CD4-positive, alpha-beta T cell (primary cell): ENCODE measurements around the gene TPP1. TPM values are rescaled to one million over a fixed set of nuclear protein-coding genes. Genes with fewer than 3 reads are reported as not detected.

Source experiments
- ATAC-seq: fragments of 200-7000 bp; cut with Tn5 transposase; one replicate; pipeline ENCODE4 v1.10.0; 2022; ENCODE audit warnings: mild to moderate bottlenecking; ENCODE audit not compliant: poor library complexity
- CTCF ChIA-PET: fragments of 350-600 bp; sonication (Branson Sonifier 250); formaldehyde crosslinking; loops from one replicate; lab custom pipeline; 2021; ENCODE audit warnings: antibody characterized with exemption, inconsistent platforms; lab: Charles Lee
- POLR2A ChIA-PET: fragments of 350-600 bp; sonication (Branson Sonifier 250); formaldehyde crosslinking; loops from one replicate; lab custom pipeline; 2021; ENCODE audit warnings: antibody characterized with exemption, inconsistent platforms; lab: Charles Lee
- DNase-seq, 14 experiments: peaks; one replicate each; pipeline ENCODE4 v3.0.0-alpha.2; 2013 to 2020; ENCODE audit warnings: mixed read lengths in 2 of 14
- H3K27ac ChIP-seq, 2 donors: one replicate each; pipeline versions ENCODE4 v1.5.1 to v1.7.0; 2013; ENCODE audit warnings: low read length in 2 of 2, low read depth in 1 of 2, mild to moderate bottlenecking in 1 of 2
- H3K27me3 ChIP-seq, 2 experiments: 1 replicate in 1 of 2; 2 replicates in 1 of 2; pipeline versions ENCODE4 v1.6.1 to v1.7.0; 2013; ENCODE audit warnings: low read length in 2 of 2, control low read depth in 1 of 2, mild to moderate bottlenecking in 1 of 2, moderate library complexity in 1 of 2; ENCODE audit not compliant: insufficient read depth in 2 of 2, control insufficient read depth in 1 of 2
- H3K36me3 ChIP-seq: one replicate; pipeline ENCODE4 v1.6.1; 2013; ENCODE audit warnings: low read length, control low read depth; ENCODE audit not compliant: insufficient read depth
- H3K4me1 ChIP-seq: one replicate; pipeline ENCODE4 v1.6.1; 2013; ENCODE audit warnings: low read length, control low read depth; ENCODE audit not compliant: insufficient read depth
- H3K4me3 ChIP-seq: one replicate; pipeline ENCODE4 v1.5.1; 2013; ENCODE audit warnings: mild to moderate bottlenecking, low read length, moderate library complexity
- H3K9me3 ChIP-seq, 2 experiments: 1 replicate in 1 of 2; 2 replicates in 1 of 2; pipeline versions ENCODE4 v1.6.1 to v1.7.0; 2013; ENCODE audit warnings: low read length in 2 of 2, mild to moderate bottlenecking in 2 of 2, control low read depth in 1 of 2, moderate library complexity in 1 of 2; ENCODE audit not compliant: control insufficient read depth in 1 of 2, insufficient read depth in 1 of 2
- H3K27ac Mint-ChIP-seq: one replicate; pipeline ENCODE4 v1.8.0; 2020; ENCODE audit warnings: mixed read lengths
- H3K27me3 Mint-ChIP-seq: one replicate; pipeline ENCODE4 v1.8.0; 2021; ENCODE audit warnings: mixed read lengths
- H3K36me3 Mint-ChIP-seq: one replicate; pipeline ENCODE4 v1.8.0; 2021; ENCODE audit warnings: low read depth, mixed read lengths
- H3K4me1 Mint-ChIP-seq: one replicate; pipeline ENCODE4 v1.8.0; 2021; ENCODE audit warnings: low read depth, mixed read lengths
- H3K4me3 Mint-ChIP-seq: one replicate; pipeline ENCODE4 v1.8.0; 2020; ENCODE audit warnings: mild to moderate bottlenecking, mixed read lengths
- H3K9me3 Mint-ChIP-seq: one replicate; pipeline ENCODE4 v1.8.0; 2020; ENCODE audit warnings: mixed read lengths
- intact Hi-C, 2 experiments: fragments of 100-400 bp; cut with DNase I in 1 of 2; cut with micrococcal nuclease in 1 of 2; formaldehyde crosslinking; loops; one replicate each; pipeline versions ENCODE4 v1.15.1 to v1.9.0; 2023 to 2025; cut with DNase I, micrococcal nuclease
- total RNA-seq, 174 experiments: library from RNA in 2 of 174; stranded (reverse) in 2 of 174; gene quantifications; one replicate each; pipeline ENCODE4 v1.2.3 and lab custom pipeline; 2021 to 2026
- TF ChIP-seq, protein P1 (sequence below): fragments of 200-600 bp; IDR thresholded peaks from one replicate; pipeline ENCODE4 v1.8.0; 2022; ENCODE audit warnings: antibody characterized with exemption, mild to moderate bottlenecking

The TPP1 gene
- total RNA-seq, 2 experiments from 2014 or later: 29.7 to 34.4 TPM

DNA sequence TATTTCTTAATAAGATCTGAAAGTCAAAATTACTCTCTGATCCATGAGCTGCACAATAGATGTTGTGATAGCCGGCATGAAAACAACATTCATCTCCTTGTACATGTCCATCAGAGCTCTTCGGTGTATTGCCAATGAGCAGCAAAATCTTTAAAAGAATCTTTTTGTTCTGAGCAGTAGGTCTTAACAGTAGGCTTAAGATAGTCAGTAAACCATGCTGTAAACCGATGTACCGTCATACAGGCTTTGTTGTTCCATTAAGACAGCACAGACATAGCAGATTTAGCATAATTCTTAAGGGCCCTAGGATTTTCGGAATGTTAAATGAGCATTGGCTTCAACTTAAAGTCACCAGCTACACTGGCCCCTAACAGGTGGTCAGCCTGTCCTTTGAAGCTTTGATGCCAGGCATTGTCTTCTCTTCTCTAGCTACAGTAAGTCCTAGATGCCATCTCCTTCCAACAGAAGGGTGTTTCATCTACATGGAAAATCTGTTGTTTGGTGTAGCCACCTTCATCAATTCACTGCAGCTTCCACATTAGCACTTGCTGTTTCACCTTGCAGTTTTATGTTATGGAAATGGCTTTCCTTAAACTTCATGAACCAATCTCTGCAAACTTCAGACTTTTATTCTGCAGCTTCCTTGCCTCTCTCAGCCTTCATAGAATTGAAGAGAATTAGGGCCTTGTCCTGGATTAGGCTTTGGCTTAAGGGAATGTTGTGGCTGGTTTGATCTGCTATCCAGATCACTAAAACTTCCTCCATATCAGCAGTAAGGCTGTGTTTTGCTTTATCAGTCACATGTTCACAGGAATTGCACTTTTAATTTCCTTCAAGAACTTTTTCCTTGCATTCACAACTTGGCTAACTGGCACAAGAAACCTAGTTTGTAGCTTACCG, 44.2 kb downstream of the TPP1 start:
- no peaks in the 10 kb centered on the region for H3K27me3 Mint-ChIP-seq
- POLR2A ChIA-PET: no interaction called here
- no peak overlapping the region for H3K27ac Mint-ChIP-seq
- no peaks in the 10 kb centered on the region for H3K9me3 Mint-ChIP-seq
- no peak overlapping the region for H3K4me3 Mint-ChIP-seq
- H3K36me3 Mint-ChIP-seq: peaks cover 20% of the 10 kb centered on the region
- DNase-seq (no peak), ATAC-seq (no peak)
- Histone ChIP-seq H3K27me3 (no peaks in the 10 kb centered on the region), H3K36me3 (peaks cover 2% of the 10 kb centered on the region), H3K4me3 (no peak overlapping the region), H3K27ac (no peak overlapping the region), H3K9me3 (peaks cover 0 to 13% of the 10 kb centered on the region in 2 experiments), H3K4me1 (no peaks in the 10 kb centered on the region)
- intact Hi-C loops: no loop called here
- TF ChIP-seq, protein P1, sequence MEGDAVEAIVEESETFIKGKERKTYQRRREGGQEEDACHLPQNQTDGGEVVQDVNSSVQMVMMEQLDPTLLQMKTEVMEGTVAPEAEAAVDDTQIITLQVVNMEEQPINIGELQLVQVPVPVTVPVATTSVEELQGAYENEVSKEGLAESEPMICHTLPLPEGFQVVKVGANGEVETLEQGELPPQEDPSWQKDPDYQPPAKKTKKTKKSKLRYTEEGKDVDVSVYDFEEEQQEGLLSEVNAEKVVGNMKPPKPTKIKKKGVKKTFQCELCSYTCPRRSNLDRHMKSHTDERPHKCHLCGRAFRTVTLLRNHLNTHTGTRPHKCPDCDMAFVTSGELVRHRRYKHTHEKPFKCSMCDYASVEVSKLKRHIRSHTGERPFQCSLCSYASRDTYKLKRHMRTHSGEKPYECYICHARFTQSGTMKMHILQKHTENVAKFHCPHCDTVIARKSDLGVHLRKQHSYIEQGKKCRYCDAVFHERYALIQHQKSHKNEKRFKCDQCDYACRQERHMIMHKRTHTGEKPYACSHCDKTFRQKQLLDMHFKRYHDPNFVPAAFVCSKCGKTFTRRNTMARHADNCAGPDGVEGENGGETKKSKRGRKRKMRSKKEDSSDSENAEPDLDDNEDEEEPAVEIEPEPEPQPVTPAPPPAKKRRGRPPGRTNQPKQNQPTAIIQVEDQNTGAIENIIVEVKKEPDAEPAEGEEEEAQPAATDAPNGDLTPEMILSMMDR: no peak
- no peaks in the 10 kb centered on the region for H3K4me1 Mint-ChIP-seq
- CTCF ChIA-PET: no interaction called here

DNA sequence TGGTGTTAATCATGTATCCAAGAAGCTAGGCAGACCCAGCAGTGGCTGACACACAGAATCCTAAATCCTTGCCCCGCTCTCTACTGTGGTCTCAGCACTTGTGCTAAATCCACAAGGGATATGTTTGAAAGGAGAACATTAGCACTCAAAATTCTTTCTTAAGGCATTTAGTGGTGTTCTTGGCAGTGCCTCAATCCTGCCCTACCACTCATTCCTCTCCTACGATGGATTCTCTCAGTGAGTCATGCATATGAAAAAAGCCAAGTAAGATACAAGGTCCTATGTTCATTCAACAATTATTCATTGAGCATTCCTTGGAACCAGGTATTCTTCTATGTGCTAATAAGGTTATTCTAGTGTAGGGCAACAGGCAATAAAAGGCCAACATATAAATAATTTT, 47.0 kb downstream of the TPP1 start:
- POLR2A ChIA-PET: no interaction called here
- no peak overlapping the region for H3K27ac Mint-ChIP-seq
- TF ChIP-seq, protein P1: no peak

DNA sequence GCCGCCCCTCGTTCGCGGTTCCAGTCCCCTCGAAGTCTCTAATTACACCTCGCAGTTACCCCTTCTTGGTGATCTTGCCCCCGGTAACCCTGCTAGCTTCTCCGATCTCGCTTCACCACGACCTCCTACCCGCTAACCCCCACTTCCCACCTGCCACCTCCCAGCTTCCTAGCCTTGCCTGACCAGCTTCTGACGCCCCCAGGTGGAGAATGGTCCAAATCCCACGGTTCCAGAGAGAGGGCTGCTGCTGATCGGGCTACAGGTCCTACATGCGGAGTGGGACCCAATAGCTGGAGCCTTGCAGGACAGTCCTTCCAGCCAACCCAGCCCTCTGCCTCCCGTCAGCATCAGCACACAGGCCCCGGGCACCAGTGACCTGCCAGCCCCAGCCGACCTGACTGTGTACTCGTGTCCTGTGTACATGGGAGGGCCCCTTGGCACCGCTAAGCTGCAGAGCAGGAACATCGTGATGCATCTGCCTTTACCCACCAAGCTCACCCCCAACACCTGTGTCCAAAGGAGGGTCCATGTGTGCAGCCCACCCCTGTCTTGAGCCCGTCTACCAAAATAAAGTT, 47.7 kb downstream of the TPP1 start:
- TF ChIP-seq, protein P1: no peak
- no peak overlapping the region for H3K4me3 ChIP-seq
- Mint-ChIP-seq H3K36me3 (peaks cover 25% of the 10 kb centered on the region), H3K4me3 (no peak overlapping the region), H3K9me3 (no peaks in the 10 kb centered on the region), H3K27ac (no peak overlapping the region), H3K27me3 (no peaks in the 10 kb centered on the region), H3K4me1 (no peaks in the 10 kb centered on the region)
- CTCF ChIA-PET: no interaction called here
- intact Hi-C loops: no loop called here
- ATAC-seq (no peak), DNase-seq (no peak)
- H3K36me3 ChIP-seq: peaks cover 10% of the 10 kb centered on the region
- no peaks in the 10 kb centered on the region for H3K4me1 ChIP-seq
- H3K27ac ChIP-seq: no peak overlapping the region
- H3K27me3 ChIP-seq: no peaks in the 10 kb centered on the region
- POLR2A ChIA-PET: no interaction called here
- H3K9me3 ChIP-seq: peaks cover 0 to 13% of the 10 kb centered on the region in 2 experiments

More for the DNA sequence above, 47.0 kb downstream of the TPP1 start:
- H3K4me3 ChIP-seq: no peak overlapping the region
- ATAC-seq (no peak), DNase-seq (no peak)
- H3K4me3 Mint-ChIP-seq: no peak overlapping the region
- H3K27me3 ChIP-seq: no peaks in the 10 kb centered on the region
- intact Hi-C loops: no loop called here
- H3K36me3 ChIP-seq: peaks cover 5% of the 10 kb centered on the region
- no peaks in the 10 kb centered on the region for H3K27me3 Mint-ChIP-seq
- CTCF ChIA-PET: no interaction called here
- H3K4me1 Mint-ChIP-seq: no peaks in the 10 kb centered on the region
- peaks cover 0 to 13% of the 10 kb centered on the region in 2 experiments for H3K9me3 ChIP-seq
- H3K9me3 Mint-ChIP-seq: no peaks in the 10 kb centered on the region
- no peak overlapping the region for H3K27ac ChIP-seq
- H3K36me3 Mint-ChIP-seq: peaks cover 25% of the 10 kb centered on the region
- H3K4me1 ChIP-seq: no peaks in the 10 kb centered on the region
